Measurements from ENCODE around the gene C9orf50.
A peak's percentile ranks its signal among the peaks of the same experiment; 100 is the strongest.

C9orf50 gene

DNA sequence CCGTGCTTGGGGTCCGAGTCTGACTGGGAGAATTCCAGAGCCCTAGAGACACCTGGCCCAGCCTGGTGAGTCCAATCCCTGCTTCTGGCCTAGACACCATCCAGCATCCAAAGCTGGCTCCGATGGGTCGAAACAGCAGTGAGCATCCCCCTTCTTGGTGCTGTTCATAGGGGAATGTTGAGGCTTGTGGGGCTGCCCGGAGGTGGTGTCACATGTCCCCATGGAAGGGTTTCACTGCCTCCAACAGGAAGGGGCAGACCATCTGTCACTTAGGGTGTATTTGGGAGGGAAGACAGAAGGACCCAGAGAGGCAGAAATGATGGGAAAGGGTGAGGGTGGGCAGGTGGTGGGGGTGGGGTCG is 13.9 kb downstream of the C9orf50 start:
- H3K27me3 ChIP-seq: no peaks in the 10 kb centered on the region
- H3K9me3 ChIP-seq: no peaks in the 10 kb centered on the region
- DNase-seq: no peak
- intact Hi-C loops (cut with DNase I; ENCODE audit: low total_unique reads): loop anchor here (5.0 to 10.0 kb wide), 2 partner anchors 110 to 292 kb away; no protein-coding TSS in a partner anchor
- no peak for TF ChIP-seq CTCF (IDR thresholded peaks at IDR 0.05)
- H3K36me3 ChIP-seq: no peaks in the 10 kb centered on the region
- H3K4me1 ChIP-seq: peaks cover 0 to 45% (median 44%) of the 10 kb centered on the region in 4 donors
- peak overlapping the region; percentile 94 to 95 for H3K27ac ChIP-seq
- no peak overlapping the region for H3K4me3 ChIP-seq

DNA sequence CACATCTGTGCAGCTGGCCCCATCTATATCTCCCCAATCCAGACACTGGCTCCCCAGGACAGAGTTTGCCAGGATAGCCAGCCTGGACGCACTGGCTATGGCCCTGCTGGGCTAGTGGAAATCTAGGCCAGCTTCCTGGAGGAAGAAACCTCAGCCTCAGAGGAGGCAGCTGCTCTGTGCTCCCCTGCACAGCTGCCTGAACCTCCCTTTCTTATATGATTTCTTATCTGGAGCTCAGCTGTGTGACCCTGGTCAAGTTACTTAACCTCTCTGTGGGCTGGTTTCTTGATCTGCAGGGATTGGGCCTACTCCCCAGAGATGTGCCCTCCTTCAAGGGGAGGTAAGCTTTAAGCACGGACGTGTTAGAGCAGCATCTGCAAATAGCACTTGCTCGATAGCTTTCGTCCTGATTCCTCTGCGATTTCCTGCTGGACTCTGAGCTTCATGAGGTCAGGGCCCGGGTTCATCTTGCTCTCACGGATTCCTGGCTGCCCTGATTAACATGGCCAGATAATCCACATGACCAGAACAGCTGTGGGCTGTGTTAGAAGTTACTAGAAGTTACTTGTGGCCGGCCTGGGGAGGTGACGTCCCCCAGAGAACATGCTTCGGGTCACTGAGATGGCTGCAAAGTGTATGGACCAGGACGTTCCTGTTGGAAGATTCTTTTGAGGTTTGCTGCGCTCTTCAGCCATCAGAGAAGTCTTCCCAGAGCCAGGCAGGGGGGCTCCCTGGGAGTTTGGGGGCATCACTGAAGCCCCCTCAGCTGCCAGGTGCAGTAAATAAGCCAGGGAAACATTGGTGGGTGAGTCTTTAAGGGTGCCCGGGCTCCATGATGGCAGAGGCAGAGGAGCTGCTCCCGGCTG is 14.5 kb downstream of the C9orf50 start:
- intact Hi-C loops (cut with DNase I; ENCODE audit: low total_unique reads): loop anchor here (5.0 to 10.0 kb wide), 2 partner anchors 109 to 292 kb away; no protein-coding TSS in a partner anchor
- TF ChIP-seq CTCF (IDR thresholded peaks at IDR 0.05): no peak
- no peaks in the 10 kb centered on the region for H3K36me3 ChIP-seq
- H3K27ac ChIP-seq: peak overlapping the region; percentile 94 to 95
- peaks cover 0 to 45% (median 43%) of the 10 kb centered on the region in 4 donors for H3K4me1 ChIP-seq
- H3K4me3 ChIP-seq: no peak overlapping the region
- no peak for DNase-seq
- no peaks in the 10 kb centered on the region for H3K9me3 ChIP-seq
- H3K27me3 ChIP-seq: no peaks in the 10 kb centered on the region

DNA sequence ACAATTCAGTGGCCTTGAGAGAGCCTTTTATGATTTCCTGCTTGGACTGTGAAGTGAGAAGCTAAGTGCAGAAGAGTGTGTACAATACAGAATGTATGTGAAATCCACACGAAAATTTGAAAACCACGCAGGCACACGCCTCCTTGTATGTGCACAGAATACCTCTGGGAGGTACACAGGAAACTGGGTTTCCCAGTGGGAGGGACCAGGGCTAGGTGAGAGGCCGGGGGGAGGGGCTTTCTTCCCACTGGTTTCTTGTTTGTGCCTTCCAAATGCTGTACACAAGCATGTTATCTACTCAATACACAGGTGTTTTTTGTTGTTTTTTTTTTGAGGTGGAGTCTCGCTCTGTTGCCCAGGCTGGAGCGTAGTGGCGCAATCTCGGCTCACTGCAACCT is 16.1 kb downstream of the C9orf50 start:
- Histone ChIP-seq H3K4me3 (no peak overlapping the region), H3K36me3 (no peaks in the 10 kb centered on the region), H3K27me3 (no peaks in the 10 kb centered on the region), H3K9me3 (no peaks in the 10 kb centered on the region), H3K4me1 (peaks cover 0 to 32% (median 29%) of the 10 kb centered on the region in 4 donors), H3K27ac (no peak overlapping the region)
- DNase-seq: no peak
- intact Hi-C loops (cut with DNase I; ENCODE audit: low total_unique reads): loop anchor here (5.0 to 10.0 kb wide), 2 partner anchors 107 to 290 kb away; no protein-coding TSS in a partner anchor
- no peak for TF ChIP-seq CTCF (IDR thresholded peaks at IDR 0.05)

GRCh38 chr9:129604056-129604765 is 16.7 kb downstream of the C9orf50 start:
- Histone ChIP-seq H3K9me3 (no peaks in the 10 kb centered on the region), H3K36me3 (no peaks in the 10 kb centered on the region), H3K27ac (no peak overlapping the region), H3K27me3 (no peaks in the 10 kb centered on the region), H3K4me3 (no peak overlapping the region), H3K4me1 (peaks cover 0 to 26% (median 24%) of the 10 kb centered on the region in 4 donors)
- TF ChIP-seq CTCF (IDR thresholded peaks at IDR 0.05): no peak
- intact Hi-C loops (cut with DNase I; ENCODE audit: low total_unique reads): loop anchor here (10.0 kb wide), 1 partner anchor 289 kb away; no protein-coding TSS in a partner anchor
- DNase-seq: no peak

GRCh38 chr9:129602598-129603415 is 18.1 kb downstream of the C9orf50 start:
- TF ChIP-seq CTCF (IDR thresholded peaks at IDR 0.05): no peak
- Histone ChIP-seq H3K4me3 (no peak overlapping the region), H3K4me1 (peaks cover 0 to 17% (median 14%) of the 10 kb centered on the region in 4 donors), H3K27me3 (no peaks in the 10 kb centered on the region), H3K36me3 (no peaks in the 10 kb centered on the region), H3K9me3 (no peaks in the 10 kb centered on the region), H3K27ac (no peak overlapping the region)
- intact Hi-C loops (cut with DNase I; ENCODE audit: low total_unique reads): loop anchor here (10.0 kb wide), 1 partner anchor 288 kb away; no protein-coding TSS in a partner anchor
- DNase-seq: no peak
